Panc1 (cell line): ENCODE measurements around the gene RAB6B.

Source experiments
- POLR2AphosphoS5 ChIP-seq: IDR thresholded peaks from 2 replicates; pipeline ENCODE4 v1.6.1; 2012; ENCODE audit warnings: mild to moderate bottlenecking, low read depth, low read length, moderate library complexity
- SIN3A ChIP-seq: IDR thresholded peaks from 2 replicates; pipeline ENCODE4 v1.6.1; 2012; ENCODE audit warnings: low read depth, mild to moderate bottlenecking, low read length, moderate library complexity, borderline replicate concordance; ENCODE audit not compliant: insufficient read depth
- TF ChIP-seq, protein P1 (sequence below): fragments of 450-650 bp; IDR thresholded peaks from 2 replicates; pipeline ENCODE4 v1.5.1; 2017; ENCODE audit warnings: mild to moderate bottlenecking

DNA sequence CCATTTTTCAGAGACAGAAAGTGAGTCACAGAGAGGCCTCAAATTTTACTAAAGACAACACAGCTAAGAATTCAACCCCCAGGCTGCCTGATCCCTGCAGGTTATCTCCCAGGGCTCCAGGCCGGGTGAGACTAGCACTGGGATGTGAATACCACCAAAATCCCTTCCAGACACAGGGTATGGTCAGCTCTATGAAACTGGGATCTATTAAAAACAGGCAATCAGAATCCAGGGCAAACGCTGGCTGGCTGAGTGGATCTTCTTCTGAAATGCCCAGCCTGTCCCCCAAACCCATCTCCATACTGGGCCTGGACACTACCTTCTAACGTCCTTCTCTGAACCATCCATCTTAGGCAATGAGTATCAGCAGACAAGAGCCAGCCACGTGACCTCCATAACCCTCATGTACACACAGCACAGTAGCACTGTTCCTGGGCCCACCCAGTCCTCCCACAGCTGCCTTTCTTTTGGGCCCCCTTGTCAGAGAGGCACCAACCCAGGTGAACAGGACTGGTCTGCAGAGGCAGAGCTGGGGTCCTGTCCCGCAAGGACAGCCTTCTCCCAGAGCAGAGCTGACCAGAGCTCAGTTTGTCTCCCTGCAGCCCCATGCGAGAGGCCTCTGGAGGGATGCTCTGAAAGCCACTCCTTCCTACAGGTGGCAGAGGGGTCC is 1.9 kb downstream of the RAB6B start:
- TF ChIP-seq, protein P1, sequence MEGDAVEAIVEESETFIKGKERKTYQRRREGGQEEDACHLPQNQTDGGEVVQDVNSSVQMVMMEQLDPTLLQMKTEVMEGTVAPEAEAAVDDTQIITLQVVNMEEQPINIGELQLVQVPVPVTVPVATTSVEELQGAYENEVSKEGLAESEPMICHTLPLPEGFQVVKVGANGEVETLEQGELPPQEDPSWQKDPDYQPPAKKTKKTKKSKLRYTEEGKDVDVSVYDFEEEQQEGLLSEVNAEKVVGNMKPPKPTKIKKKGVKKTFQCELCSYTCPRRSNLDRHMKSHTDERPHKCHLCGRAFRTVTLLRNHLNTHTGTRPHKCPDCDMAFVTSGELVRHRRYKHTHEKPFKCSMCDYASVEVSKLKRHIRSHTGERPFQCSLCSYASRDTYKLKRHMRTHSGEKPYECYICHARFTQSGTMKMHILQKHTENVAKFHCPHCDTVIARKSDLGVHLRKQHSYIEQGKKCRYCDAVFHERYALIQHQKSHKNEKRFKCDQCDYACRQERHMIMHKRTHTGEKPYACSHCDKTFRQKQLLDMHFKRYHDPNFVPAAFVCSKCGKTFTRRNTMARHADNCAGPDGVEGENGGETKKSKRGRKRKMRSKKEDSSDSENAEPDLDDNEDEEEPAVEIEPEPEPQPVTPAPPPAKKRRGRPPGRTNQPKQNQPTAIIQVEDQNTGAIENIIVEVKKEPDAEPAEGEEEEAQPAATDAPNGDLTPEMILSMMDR: no peak
- TF ChIP-seq POLR2AphosphoS5: no peak
- no peak for TF ChIP-seq SIN3A
